Neural progenitor cell (in vitro differentiated cells): ENCODE measurements around the gene MS4A10. TPM values are rescaled to one million over a fixed set of nuclear protein-coding genes. Genes with fewer than 3 reads are reported as not detected.

Source experiments
- DNase-seq: peaks from one replicate; pipeline ENCODE4 v3.0.0-alpha.2; 2016; ENCODE audit warnings: low spot score
- H2AFZ ChIP-seq: fragments of 200-600 bp; sonication (generic); replicated peaks from 2 replicates; pipeline ENCODE4 v1.6.1; 2016; ENCODE audit warnings: antibody characterized with exemption
- H3F3A ChIP-seq: fragments of 200-600 bp; sonication (generic); 2 replicates; pipeline ENCODE4 v1.6.1; 2016; ENCODE audit warnings: antibody characterized with exemption, low read depth
- H3K27ac ChIP-seq: fragments of 200-600 bp; sonication (generic); 2 replicates; pipeline ENCODE4 v1.5.1; 2016; ENCODE audit warnings: mild to moderate bottlenecking
- H3K27me3 ChIP-seq: fragments of 200-600 bp; sonication (generic); 2 replicates; pipeline ENCODE4 v1.6.1; 2016; ENCODE audit warnings: mild to moderate bottlenecking, moderate library complexity
- H3K36me3 ChIP-seq: fragments of 200-600 bp; sonication (generic); 2 replicates; pipeline ENCODE4 v1.5.1; 2016
- H3K4me1 ChIP-seq: fragments of 200-600 bp; sonication (generic); 2 replicates; pipeline ENCODE4 v1.6.1; 2016; ENCODE audit warnings: mixed run types
- H3K4me2 ChIP-seq: fragments of 200-600 bp; sonication (generic); 2 replicates; pipeline ENCODE4 v1.6.1; 2016
- H3K4me3 ChIP-seq: fragments of 200-600 bp; sonication (generic); 2 replicates; pipeline ENCODE4 v1.5.1; 2016
- H3K79me2 ChIP-seq: fragments of 200-600 bp; sonication (generic); 2 replicates; pipeline ENCODE4 v1.6.1; 2016; ENCODE audit warnings: low read depth
- H3K9ac ChIP-seq: fragments of 200-600 bp; sonication (generic); 2 replicates; pipeline ENCODE4 v1.6.1; 2016
- H3K9me3 ChIP-seq: fragments of 200-600 bp; sonication (generic); 2 replicates; pipeline ENCODE4 v1.5.1; 2016; ENCODE audit warnings: low read depth
- H4K20me1 ChIP-seq: fragments of 200-600 bp; sonication (generic); 2 replicates; pipeline ENCODE4 v1.6.1; 2016; ENCODE audit warnings: low read depth
- H3K27ac Mint-ChIP-seq: 3 replicates; pipeline ENCODE4 v1.8.0; 2021; ENCODE audit warnings: mixed read lengths
- H3K27me3 Mint-ChIP-seq: 2 replicates; pipeline ENCODE4 v1.8.0; 2022; ENCODE audit warnings: low read depth, mild to moderate bottlenecking, inconsistent platforms, moderate library complexity, mixed read lengths; ENCODE audit not compliant: insufficient read depth
- H3K36me3 Mint-ChIP-seq: 3 replicates; pipeline ENCODE4 v1.8.0; 2021; ENCODE audit warnings: mixed read lengths
- H3K4me1 Mint-ChIP-seq: 3 replicates; pipeline ENCODE4 v1.8.0; 2021; ENCODE audit warnings: mixed read lengths
- H3K4me3 Mint-ChIP-seq: 3 replicates; pipeline ENCODE4 v1.8.0; 2021; ENCODE audit warnings: mild to moderate bottlenecking, moderate library complexity, mixed read lengths
- H3K9me3 Mint-ChIP-seq: 3 replicates; pipeline ENCODE4 v1.8.0; 2020; ENCODE audit warnings: mixed read lengths
- CTCF ChIP-seq: fragments of 200-600 bp; sonication (generic); IDR thresholded peaks from 2 replicates; pipeline ENCODE4 v1.5.1; 2017; ENCODE audit warnings: antibody characterized with exemption, mild to moderate bottlenecking
- EZH2 ChIP-seq: fragments of 200-600 bp; sonication (generic); IDR thresholded peaks from 2 replicates; pipeline ENCODE4 v1.6.1; 2017; ENCODE audit warnings: antibody characterized with exemption, mild to moderate bottlenecking, moderate library complexity
- EZH2phosphoT487 ChIP-seq: fragments of 200-600 bp; sonication (generic); IDR thresholded peaks from 2 replicates; pipeline ENCODE4 v1.6.1; 2017; ENCODE audit warnings: antibody characterized with exemption
- total RNA-seq: library from RNA; depleted of rRNA; stranded (reverse); fragments of >200 nt; gene quantifications from 2 replicates; pipeline ENCODE4 v1.2.3, GENCODE V29; 2015; ENCODE audit warnings: low replicate concordance

The MS4A10 gene
- total RNA-seq, 1 donor from 2014 or later, result not detected

DNA sequence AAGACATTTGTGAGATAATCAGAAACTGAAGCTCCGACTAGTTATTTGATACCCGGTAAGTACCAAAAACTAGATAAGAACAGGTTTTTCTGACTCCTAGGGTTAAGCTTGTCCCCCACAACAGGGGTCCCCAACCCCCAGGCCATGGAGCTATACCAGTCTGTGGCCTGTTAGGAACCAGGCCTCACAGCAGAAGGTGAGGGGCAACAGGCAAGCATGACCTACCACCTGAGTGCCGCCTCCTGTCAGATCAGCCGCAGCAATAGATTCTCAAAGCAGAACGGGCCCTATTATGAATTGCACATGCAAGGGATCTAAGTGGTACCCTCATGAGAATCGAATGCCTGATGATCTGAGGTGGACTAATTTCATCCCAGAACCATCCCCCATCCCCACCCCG lies 1.2 kb upstream of the MS4A10 start:
- no peak overlapping the region for H3K4me3 Mint-ChIP-seq
- H3K9me3 Mint-ChIP-seq, result no peaks in the 10 kb centered on the region
- Histone ChIP-seq H3K4me3 (no peak overlapping the region), H3K9me3 (no peaks in the 10 kb centered on the region), H2AFZ (no peak overlapping the region), H3K27me3 (no peaks in the 10 kb centered on the region), H3K4me1 (no peaks in the 10 kb centered on the region), H3K27ac (no peak overlapping the region), H3K36me3 (no peaks in the 10 kb centered on the region), H3K79me2 (no peaks in the 10 kb centered on the region), H3F3A (no peaks in the 10 kb centered on the region), H3K4me2 (no peak overlapping the region), H3K9ac (no peak overlapping the region), H4K20me1 (no peaks in the 10 kb centered on the region)
- H3K27ac Mint-ChIP-seq, result no peak overlapping the region
- H3K4me1 Mint-ChIP-seq, result peaks cover 15% of the 10 kb centered on the region
- H3K27me3 Mint-ChIP-seq, result peaks cover 4% of the 10 kb centered on the region
- TF ChIP-seq EZH2 (no peak), CTCF (no peak), EZH2phosphoT487 (no peak)
- no peaks in the 10 kb centered on the region for H3K36me3 Mint-ChIP-seq
- DNase-seq, result no peak

DNA sequence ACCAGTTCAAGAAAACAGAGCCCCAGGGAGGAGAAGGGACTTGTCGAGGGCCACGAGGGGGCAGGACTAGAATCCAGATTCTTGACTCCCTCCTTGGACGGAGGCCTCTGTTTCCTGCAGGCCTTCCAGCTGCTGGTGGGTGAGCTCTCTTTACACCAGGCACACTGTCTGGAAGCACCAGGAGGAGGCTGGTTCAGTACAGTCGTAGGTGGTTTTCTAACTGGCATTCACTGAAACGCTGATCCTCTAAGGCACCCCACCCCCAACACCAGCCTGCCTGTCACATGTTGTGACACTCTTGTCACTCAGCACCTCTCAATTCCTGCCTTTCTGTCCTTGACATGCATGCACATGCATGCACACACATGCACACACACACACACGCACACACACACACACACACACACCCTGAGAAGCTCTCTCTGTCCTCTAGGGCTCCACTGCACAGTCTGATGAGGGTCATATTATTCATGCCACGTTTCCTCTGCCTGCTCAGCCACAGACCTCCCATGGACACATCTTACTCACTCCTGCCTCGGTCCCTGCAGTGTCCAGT lies 751 bp downstream of the MS4A10 start:
- no peak overlapping the region for H2AFZ ChIP-seq
- peak overlapping the region; percentile 64 for H3K27ac Mint-ChIP-seq
- H3K27me3 ChIP-seq, result no peaks in the 10 kb centered on the region
- no peak for DNase-seq
- no peak overlapping the region for H3K9ac ChIP-seq
- no peak overlapping the region for H3K27ac ChIP-seq
- no peaks in the 10 kb centered on the region for H3K9me3 ChIP-seq
- H3K4me3 ChIP-seq, result no peak overlapping the region
- H3K4me1 ChIP-seq, result no peaks in the 10 kb centered on the region
- H3K36me3 Mint-ChIP-seq, result no peaks in the 10 kb centered on the region
- H3K4me1 Mint-ChIP-seq, result peaks cover 15% of the 10 kb centered on the region
- H3K4me3 Mint-ChIP-seq, result no peak overlapping the region
- H3K27me3 Mint-ChIP-seq, result peaks cover 6% of the 10 kb centered on the region
- TF ChIP-seq EZH2phosphoT487 (no peak), EZH2 (no peak), CTCF (no peak)
- no peak overlapping the region for H3K4me2 ChIP-seq
- no peaks in the 10 kb centered on the region for H4K20me1 ChIP-seq
- H3K79me2 ChIP-seq, result no peaks in the 10 kb centered on the region
- H3F3A ChIP-seq, result no peaks in the 10 kb centered on the region
- peaks cover 4% of the 10 kb centered on the region for H3K9me3 Mint-ChIP-seq
- no peaks in the 10 kb centered on the region for H3K36me3 ChIP-seq

DNA sequence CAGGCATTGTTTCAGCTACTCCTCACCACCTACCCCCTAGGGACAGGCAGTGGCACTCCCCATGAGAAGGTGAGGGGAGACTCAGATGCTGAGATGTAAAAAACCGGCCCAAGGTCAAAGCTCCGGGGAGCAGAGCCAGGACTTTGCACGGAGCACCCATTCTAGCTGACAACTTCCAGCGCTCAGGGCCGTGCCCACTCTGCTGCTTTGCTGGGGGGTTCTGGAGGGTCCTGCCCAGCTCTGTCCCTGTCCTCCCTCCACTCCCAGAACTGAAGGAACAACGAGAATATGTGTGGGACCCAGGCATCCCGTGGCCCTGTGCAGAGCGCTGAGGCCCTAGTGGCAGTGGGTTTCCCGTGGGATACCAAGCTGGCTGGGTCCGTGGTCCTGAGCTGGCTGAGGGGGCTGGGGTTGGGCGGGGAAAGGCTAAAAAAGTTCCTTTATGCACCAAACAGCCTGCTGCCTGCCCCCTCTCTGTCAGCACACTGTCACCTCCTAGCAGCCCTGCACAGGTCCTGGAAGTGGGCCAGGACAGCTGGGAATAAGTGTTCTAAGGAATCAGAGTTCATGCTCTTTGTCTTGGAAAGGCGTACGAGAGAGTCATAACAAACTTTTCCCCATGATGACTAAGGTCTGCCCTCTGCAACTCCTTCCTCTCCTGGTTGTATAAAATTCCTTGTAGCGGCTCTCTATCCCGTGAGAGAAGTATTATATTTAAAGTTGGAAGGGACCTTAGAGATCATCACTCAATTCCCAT lies 1.9 kb downstream of the MS4A10 start:
- H2AFZ ChIP-seq, result no peak overlapping the region
- DNase-seq, result no peak

More for the DNA sequence above, 1.9 kb downstream of the MS4A10 start:
- H3K36me3 Mint-ChIP-seq, result no peaks in the 10 kb centered on the region
- Histone ChIP-seq H3K9ac (no peak overlapping the region), H3K27ac (no peak overlapping the region), H4K20me1 (no peaks in the 10 kb centered on the region), H3K9me3 (no peaks in the 10 kb centered on the region), H3K4me1 (no peaks in the 10 kb centered on the region), H3K4me2 (no peak overlapping the region), H3K27me3 (no peaks in the 10 kb centered on the region), H3F3A (no peaks in the 10 kb centered on the region), H3K4me3 (no peak overlapping the region), H3K36me3 (no peaks in the 10 kb centered on the region), H3K79me2 (no peaks in the 10 kb centered on the region)
- no peak overlapping the region for H3K4me3 Mint-ChIP-seq
- H3K27ac Mint-ChIP-seq, result no peak overlapping the region
- TF ChIP-seq EZH2, result no peak
- H3K27me3 Mint-ChIP-seq, result peaks cover 6% of the 10 kb centered on the region
- H3K4me1 Mint-ChIP-seq, result peaks cover 15% of the 10 kb centered on the region
- H3K9me3 Mint-ChIP-seq, result peaks cover 14% of the 10 kb centered on the region
